GM12878 (cell line): Measurements from ENCODE around the gene GPBP1L1. TPM values are rescaled to one million over a fixed set of nuclear protein-coding genes. Genes with fewer than 3 reads are reported as not detected.

Experiments
- ATAC-seq: fragments of 200-7000 bp; cut with Tn5 transposase; 3 replicates; pipeline ENCODE4 v1.9.1; 2020; ENCODE audit warnings: mild to moderate bottlenecking, moderate library complexity
- BruUV-seq: library from RNA; stranded (reverse); fragments of 400-500 nt; replicated peaks from 2 replicates; lab custom pipeline; 2021; lab: Mats Ljungman, UMichigan
- CTCF ChIA-PET: fragments of 300-600 bp; sonication (Branson Sonifier 250); formaldehyde crosslinking; extraction: SDS; loops from one replicate; lab custom pipeline; 2021; ENCODE audit warnings: inconsistent platforms; lab: Yijun Ruan, JAX
- POLR2A ChIA-PET: fragments of 350-600 bp; formaldehyde crosslinking; extraction: SDS; loops from one replicate; lab custom pipeline; 2021; ENCODE audit warnings: inconsistent platforms; lab: Charles Lee
- RAD21 ChIA-PET: fragments of 300-600 bp; sonication (Branson Sonifier 250); formaldehyde crosslinking; loops from one replicate; lab custom pipeline; 2023; ENCODE audit warnings: antibody characterized with exemption; ENCODE audit not compliant: unreplicated experiment; lab: Charles Lee
- SMC1A ChIA-PET: fragments of 300-600 bp; sonication (Branson Sonifier 250); formaldehyde crosslinking; loops from one replicate; lab custom pipeline; 2023; ENCODE audit not compliant: unreplicated experiment, uncharacterized antibody; lab: Charles Lee
- DNase-seq: peaks from one replicate; pipeline ENCODE4 v3.0.0-alpha.2; 2011; ENCODE audit warnings: low read depth, low spot score
- FAIRE-seq: peaks from 3 replicates; lab custom pipeline; 2011; peaks lifted over from hg19 to GRCh38; lab: Jason Lieb, UNC
- H2AFZ ChIP-seq: 2 replicates; pipeline ENCODE4 v1.6.0; 2011; ENCODE audit warnings: low read depth, low read length, control low read depth; ENCODE audit not compliant: control insufficient read depth
- H3K27ac ChIP-seq: 2 replicates; pipeline ENCODE4 v1.5.1; 2011; ENCODE audit warnings: control low read depth; ENCODE audit not compliant: control insufficient read depth, insufficient read depth
- H3K27me3 ChIP-seq, 2 experiments: replicated peaks in 1 of 2; 2 replicates each; pipeline versions ENCODE4 v1.6.0 to v1.6.1; 2011; ENCODE audit warnings: low read length in 1 of 2; ENCODE audit not compliant: control insufficient read depth in 2 of 2, insufficient read depth in 2 of 2
- H3K36me3 ChIP-seq, 2 experiments: 2 replicates each; pipeline ENCODE4 v1.5.1; 2011; ENCODE audit warnings: low read length in 1 of 2; ENCODE audit not compliant: control insufficient read depth in 2 of 2, insufficient read depth in 2 of 2
- H3K4me1 ChIP-seq: 2 replicates; pipeline ENCODE4 v1.6.1; 2011; ENCODE audit warnings: mild to moderate bottlenecking, low read length, moderate library complexity, mixed read lengths; ENCODE audit not compliant: control insufficient read depth, insufficient read depth
- H3K4me2 ChIP-seq: 2 replicates; pipeline ENCODE4 v1.6.0; 2011; ENCODE audit warnings: control low read depth; ENCODE audit not compliant: control insufficient read depth, insufficient read depth
- H3K4me3 ChIP-seq: fragments of 200-600 bp; sonication (generic); 2 replicates; pipeline ENCODE4 v1.5.1; 2016
- H3K79me2 ChIP-seq: 2 replicates; pipeline ENCODE4 v1.6.0; 2011; ENCODE audit warnings: low read length; ENCODE audit not compliant: control insufficient read depth, insufficient read depth
- H3K9ac ChIP-seq: 2 replicates; pipeline ENCODE4 v1.8.0; 2011; ENCODE audit warnings: low read length, control low read depth, mixed read lengths; ENCODE audit not compliant: control insufficient read depth, insufficient read depth
- H3K9me3 ChIP-seq: replicated peaks from 3 replicates; pipeline ENCODE4 v1.5.1; 2011; ENCODE audit warnings: mild to moderate bottlenecking, low read length; ENCODE audit not compliant: control insufficient read depth, insufficient read depth
- H4K20me1 ChIP-seq: 2 replicates; pipeline ENCODE4 v1.6.0; 2011; ENCODE audit not compliant: control insufficient read depth, insufficient read depth
- DPF2 ChIP-seq: fragments of 450-650 bp; IDR thresholded peaks from 2 replicates; pipeline ENCODE4 v1.6.1; 2017; ENCODE audit warnings: mild to moderate bottlenecking
- FOXM1 ChIP-seq: IDR thresholded peaks from 2 replicates; pipeline ENCODE4 v1.6.1; 2012; ENCODE audit warnings: low read depth, mild to moderate bottlenecking, inconsistent platforms, low read length, moderate library complexity
- JUND ChIP-seq: IDR thresholded peaks from 2 replicates; pipeline ENCODE4 v1.6.1; 2012; ENCODE audit warnings: low read depth, mild to moderate bottlenecking, low read length, improper control_type of control experiment, moderate library complexity
- KDM1A ChIP-seq: fragments of 200-600 bp; sonication (generic); IDR thresholded peaks from 2 replicates; pipeline ENCODE4 v1.6.1; 2016; ENCODE audit warnings: borderline replicate concordance
- MEF2B ChIP-seq: fragments of 450-650 bp; IDR thresholded peaks from 2 replicates; pipeline ENCODE4 v1.6.1; 2018; ENCODE audit warnings: mild to moderate bottlenecking, moderate library complexity; ENCODE audit not compliant: partially characterized antibody, poor library complexity, severe bottlenecking
- POLR2AphosphoS2 ChIP-seq: IDR thresholded peaks from 2 replicates; pipeline ENCODE4 v1.6.1; 2011; ENCODE audit warnings: low read depth, mild to moderate bottlenecking, low read length, improper control_type of control experiment, moderate library complexity
- RFX5 ChIP-seq: IDR thresholded peaks from 2 replicates; pipeline ENCODE4 v1.6.1; 2011; ENCODE audit warnings: low read depth, low read length, improper control_type of control experiment
- STAT3 ChIP-seq: IDR thresholded peaks from 2 replicates; pipeline ENCODE4 v1.6.1; 2011; ENCODE audit warnings: low read depth, low read length, improper control_type of control experiment
- WGBS: methylation state at CpG from one replicate; pipeline ENCODE4 v1.1.6; 2016; ENCODE audit warnings: low lambda C conversion rate; ENCODE audit not compliant: insufficient replicate concordance, insufficient coverage; ENCODE audit errors: missing lambda C conversion rate; 5-methylcytosine and 5-hydroxymethylcytosine counted together
- in situ Hi-C: fragments of 300-500 bp; cut with MboI; formaldehyde crosslinking; loops from 9 replicates; pipeline ENCODE4 v1.14.3; 2018; ENCODE audit warnings: mixed read lengths
- intact Hi-C: fragments of 100-400 bp; cut with micrococcal nuclease; formaldehyde crosslinking; loops from one replicate; pipeline ENCODE4 v1.14.2; 2022; ENCODE audit not compliant: unreplicated experiment
- polyA plus RNA-seq, 11 experiments: library from polyadenylated mRNA; depleted of rRNA in 4 of 11; unstranded in 6 of 11; stranded (reverse) in 5 of 11; fragments of >200 nt; fragmentation: Nextera tagmentation in 4 of 11; fragmentation: Illumina TruSeq in 1 of 11; extraction: Ambion mirVana in 4 of 11; extraction: Trizol in 1 of 11; gene quantifications; 1 replicate in 1 of 11; 2 replicates in 10 of 11; pipeline versions ENCODE4 v1.2.1 to v1.2.3, GENCODE V29; 2011 to 2016; ENCODE audit warnings: inconsistent platforms in 2 of 11, missing spikeins in 2 of 11, low read depth in 1 of 11
- total RNA-seq, 4 experiments: library from RNA; depleted of rRNA in 3 of 4; stranded (reverse); fragments of >200 nt in 3 of 4; fragmentation: Illumina TruSeq in 1 of 4; extraction: Trizol in 1 of 4; gene quantifications; 2 replicates each; pipeline versions ENCODE4 v1.2.1 to v1.2.3, GENCODE V29; 2013 to 2021
- TF ChIP-seq, protein P1 (sequence below): IDR thresholded peaks from 2 replicates; pipeline ENCODE4 v1.6.1; 2012; ENCODE audit warnings: low read depth, low read length, improper control_type of control experiment
- TF ChIP-seq, protein P2 (sequence below): fragments of 450-650 bp; IDR thresholded peaks from 2 replicates; pipeline ENCODE4 v1.6.1; 2017; ENCODE audit warnings: mild to moderate bottlenecking, low read depth, inconsistent platforms; ENCODE audit not compliant: poor library complexity, severe bottlenecking

The GPBP1L1 gene
- total and polyA plus RNA-seq, 10 of the 15 experiments (the other 5 are each of a cell fraction or from before 2014, with no cell fraction given): 37.3 to 91.6 (median 81.2) TPM

DNA sequence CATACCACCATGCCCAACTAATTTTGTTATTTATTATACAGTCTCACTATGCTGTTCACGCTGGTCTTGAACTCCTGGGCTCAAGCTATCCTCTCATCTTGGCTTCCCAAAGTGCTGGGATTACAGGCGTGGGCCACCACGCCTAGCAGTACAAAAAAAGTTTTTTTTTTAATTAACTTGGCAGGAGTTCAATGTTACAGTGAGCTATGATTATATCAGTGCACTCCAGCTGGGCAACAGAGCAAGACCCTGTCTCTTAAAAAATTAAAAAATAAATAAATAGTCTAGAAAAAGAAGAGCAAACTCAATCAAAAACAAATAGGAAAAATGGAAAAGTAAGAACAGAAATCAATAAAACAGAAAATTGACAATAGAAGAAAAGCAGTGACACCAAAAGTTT, 27.4 kb upstream of the GPBP1L1 start:
- in situ Hi-C loops: no loop called here
- ChIA-PET SMC1A (interaction anchor here (0.6 kb wide), 1 partner anchor 165 kb away, joined by 3 read pairs; no protein-coding TSS in a partner anchor), RAD21 (no interaction called here), POLR2A (no interaction called here), CTCF (interaction anchor here (0.7 kb wide), 1 partner anchor 10 kb away, joined by 3 read pairs; no protein-coding TSS in a partner anchor)
- DNase-seq: no peak
- Histone ChIP-seq H3K9ac (no peak overlapping the region), H3K4me2 (no peak overlapping the region), H2AFZ (no peak overlapping the region), H3K27me3 (no peaks in the 10 kb centered on the region), H3K9me3 (no peaks in the 10 kb centered on the region), H4K20me1 (no peaks in the 10 kb centered on the region), H3K36me3 (peaks cover 0 to 3% of the 10 kb centered on the region in 2 experiments; a peak in 1 of 4 replicates), H3K79me2 (no peaks in the 10 kb centered on the region), H3K4me1 (no peaks in the 10 kb centered on the region), H3K4me3 (no peak overlapping the region), H3K27ac (no peak overlapping the region)
- WGBS: 100% methylated on average over 3 of the region's 3 CpGs
- FAIRE-seq: no peak
- BruUV-seq: no TSS peak
- ATAC-seq: no peak
- intact Hi-C loops: no loop called here
- TF ChIP-seq DPF2 (no peak), STAT3 (no peak), JUND (no peak), FOXM1 (no peak), RFX5 (no peak), POLR2AphosphoS2 (no peak), KDM1A (no peak), MEF2B (no peak)
- TF ChIP-seq, protein P1, sequence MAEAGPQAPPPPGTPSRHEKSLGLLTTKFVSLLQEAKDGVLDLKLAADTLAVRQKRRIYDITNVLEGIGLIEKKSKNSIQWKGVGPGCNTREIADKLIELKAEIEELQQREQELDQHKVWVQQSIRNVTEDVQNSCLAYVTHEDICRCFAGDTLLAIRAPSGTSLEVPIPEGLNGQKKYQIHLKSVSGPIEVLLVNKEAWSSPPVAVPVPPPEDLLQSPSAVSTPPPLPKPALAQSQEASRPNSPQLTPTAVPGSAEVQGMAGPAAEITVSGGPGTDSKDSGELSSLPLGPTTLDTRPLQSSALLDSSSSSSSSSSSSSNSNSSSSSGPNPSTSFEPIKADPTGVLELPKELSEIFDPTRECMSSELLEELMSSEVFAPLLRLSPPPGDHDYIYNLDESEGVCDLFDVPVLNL: no peak
- TF ChIP-seq, protein P2, sequence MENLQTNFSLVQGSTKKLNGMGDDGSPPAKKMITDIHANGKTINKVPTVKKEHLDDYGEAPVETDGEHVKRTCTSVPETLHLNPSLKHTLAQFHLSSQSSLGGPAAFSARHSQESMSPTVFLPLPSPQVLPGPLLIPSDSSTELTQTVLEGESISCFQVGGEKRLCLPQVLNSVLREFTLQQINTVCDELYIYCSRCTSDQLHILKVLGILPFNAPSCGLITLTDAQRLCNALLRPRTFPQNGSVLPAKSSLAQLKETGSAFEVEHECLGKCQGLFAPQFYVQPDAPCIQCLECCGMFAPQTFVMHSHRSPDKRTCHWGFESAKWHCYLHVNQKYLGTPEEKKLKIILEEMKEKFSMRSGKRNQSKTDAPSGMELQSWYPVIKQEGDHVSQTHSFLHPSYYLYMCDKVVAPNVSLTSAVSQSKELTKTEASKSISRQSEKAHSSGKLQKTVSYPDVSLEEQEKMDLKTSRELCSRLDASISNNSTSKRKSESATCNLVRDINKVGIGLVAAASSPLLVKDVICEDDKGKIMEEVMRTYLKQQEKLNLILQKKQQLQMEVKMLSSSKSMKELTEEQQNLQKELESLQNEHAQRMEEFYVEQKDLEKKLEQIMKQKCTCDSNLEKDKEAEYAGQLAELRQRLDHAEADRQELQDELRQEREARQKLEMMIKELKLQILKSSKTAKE: no peak
